ENCODE measurements around the gene CTNNA1. TPM values are rescaled to one million over a fixed set of nuclear protein-coding genes. Genes with fewer than 3 reads are reported as not detected.
A peak's percentile ranks its signal among the peaks of the same experiment; 100 is the strongest.
"Not testable (repeated sequence)": the region's sequence is repeated elsewhere in the genome, so short reads cannot be mapped to it uniquely, and the experiment has no call there.

CTNNA1 gene
- total RNA-seq, 1 experiment from 2014 or later = 401 TPM

- no peak for DNase-seq (ENCODE audit: low spot score)
Observed at GRCh38 chr5:138724470-138725146, 28.6 kb upstream of the CTNNA1 start.

GRCh38 chr5:138725153-138725817 lies 27.9 kb upstream of the CTNNA1 start:
- peak; percentile 37 for DNase-seq (ENCODE audit: low spot score)

GRCh38 chr5:138725818-138726416 lies 27.3 kb upstream of the CTNNA1 start:
- DNase-seq (ENCODE audit: low spot score) = no peak

DNA sequence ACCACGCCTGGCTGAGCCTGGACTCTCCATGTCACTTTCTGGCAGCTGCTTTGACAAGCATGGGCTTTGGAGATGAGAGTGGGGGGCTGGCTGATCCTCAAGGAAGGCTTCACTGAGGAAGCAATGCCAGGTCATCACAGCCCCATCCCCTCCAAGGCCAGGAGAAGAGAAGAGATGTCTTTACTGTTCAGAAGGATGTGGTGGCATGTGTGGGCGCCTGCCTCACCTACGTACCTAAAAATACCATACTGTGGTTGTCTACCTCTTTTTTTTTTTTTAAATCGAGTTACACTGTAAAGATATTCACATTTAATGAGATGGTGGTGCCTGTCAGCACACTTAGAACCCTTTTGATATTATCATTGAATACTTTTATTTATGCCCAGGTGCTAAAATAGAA lies 26.4 kb upstream of the CTNNA1 start:
- DNase-seq (ENCODE audit: low spot score) = no peak

DNA sequence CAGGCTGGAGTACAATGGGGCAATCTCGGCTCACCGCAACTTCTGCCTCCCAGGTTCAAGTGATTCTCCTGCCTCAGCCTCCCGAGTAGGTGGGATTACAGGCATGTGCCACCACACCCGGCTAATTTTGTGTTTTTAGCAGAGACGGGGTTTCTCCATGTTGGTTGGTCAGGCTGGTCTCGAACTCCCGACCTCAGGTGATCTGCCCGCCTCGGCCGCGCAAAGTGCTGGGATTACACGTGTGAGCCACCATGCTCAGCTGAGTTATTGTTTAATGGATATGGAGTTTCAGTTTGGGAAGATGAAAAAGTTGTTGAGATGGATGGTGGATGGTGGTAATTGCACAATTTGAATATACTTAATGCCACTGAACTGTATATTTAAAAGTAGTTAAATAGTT lies 22.7 kb upstream of the CTNNA1 start:
- not testable (repeated sequence) for DNase-seq (ENCODE audit: low spot score)

- DNase-seq (ENCODE audit: low spot score) = no peak
Observed at GRCh38 chr5:138732466-138732865, 20.8 kb upstream of the CTNNA1 start.

DNA sequence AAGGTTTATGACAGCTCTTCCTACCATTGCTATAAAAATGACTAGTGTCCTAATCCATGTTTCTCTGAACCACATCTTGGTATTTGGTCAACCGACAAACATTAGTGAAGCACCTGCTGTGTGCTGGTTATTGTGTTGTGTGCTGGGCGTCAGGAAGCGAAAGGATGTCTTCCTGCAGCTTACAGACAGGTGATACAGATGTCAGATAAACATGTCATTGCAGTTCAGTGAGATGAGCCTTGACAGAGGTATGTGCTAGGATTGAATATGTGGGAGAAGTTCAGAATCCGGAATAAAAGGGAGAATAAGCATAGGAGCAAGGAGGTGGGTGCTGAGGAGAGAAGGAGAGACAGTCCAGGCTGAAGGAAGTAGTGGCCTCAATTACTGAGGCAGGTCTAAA lies 20.3 kb upstream of the CTNNA1 start:
- no peak for DNase-seq (ENCODE audit: low spot score)

DNA sequence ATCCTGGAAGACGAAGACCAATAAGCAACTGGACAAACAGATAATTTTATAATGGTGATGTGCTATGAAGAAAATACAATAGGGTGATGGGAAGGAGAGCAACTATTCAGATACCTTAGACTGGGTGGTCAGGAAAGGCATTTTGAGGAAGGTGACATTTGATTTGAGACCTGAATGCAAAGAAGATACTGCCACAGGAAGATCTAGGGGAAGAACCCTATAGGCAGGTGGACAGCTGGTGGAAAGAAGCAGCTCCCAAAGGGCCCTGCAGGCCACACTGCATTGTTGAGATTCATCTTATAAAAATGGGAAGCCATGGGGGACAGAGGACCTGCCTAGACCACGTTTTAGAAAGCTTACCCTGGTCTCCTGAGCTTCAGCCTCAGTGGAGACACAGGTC lies 19.7 kb upstream of the CTNNA1 start:
- DNase-seq (ENCODE audit: low spot score) = no peak

DNA sequence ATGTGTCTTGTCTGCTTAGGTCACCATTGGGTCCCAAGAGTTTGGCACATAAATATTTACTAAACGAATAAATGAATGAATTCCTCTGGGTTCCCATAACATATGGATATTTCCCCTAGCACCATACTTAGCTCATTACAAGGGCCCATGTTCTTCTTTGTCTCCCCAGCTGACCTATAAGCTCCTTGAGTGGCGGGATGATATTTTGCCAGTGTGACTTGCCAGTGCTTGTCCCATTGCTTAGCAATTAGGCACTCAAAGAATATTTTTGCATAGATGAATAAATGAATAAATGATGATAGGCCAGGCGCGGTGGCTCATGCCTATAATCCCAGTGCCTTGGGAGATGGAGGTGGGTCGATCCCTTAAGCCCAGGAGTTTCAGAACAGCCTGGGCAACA lies 16.9 kb upstream of the CTNNA1 start:
- DNase-seq (ENCODE audit: low spot score) = no peak

- no peak for DNase-seq (ENCODE audit: low spot score)
Observed at GRCh38 chr5:138737494-138738265, 15.5 kb upstream of the CTNNA1 start.

GRCh38 chr5:138738399-138738798 lies 14.8 kb upstream of the CTNNA1 start:
- no peak for DNase-seq (ENCODE audit: low spot score)

DNA sequence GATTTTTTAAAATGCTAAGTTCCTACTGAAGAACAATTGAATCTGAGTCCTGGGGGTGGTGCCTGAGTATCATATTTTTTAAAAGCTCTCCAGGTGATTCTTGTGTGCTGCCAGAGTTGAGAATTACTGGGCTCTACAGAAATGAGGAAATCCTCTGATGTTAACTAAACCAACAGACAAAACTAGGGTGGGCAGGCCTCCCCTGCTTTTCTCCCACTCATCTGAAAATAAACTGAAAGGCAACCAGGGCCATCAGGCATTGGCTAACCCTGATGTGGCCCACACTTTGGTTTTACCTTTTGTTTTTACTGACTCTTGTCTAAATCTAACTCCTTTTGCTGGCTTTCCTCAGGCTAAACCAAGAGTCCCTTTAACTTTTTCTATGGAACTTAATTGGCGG lies 13.3 kb upstream of the CTNNA1 start:
- DNase-seq (ENCODE audit: low spot score) = no peak

DNA sequence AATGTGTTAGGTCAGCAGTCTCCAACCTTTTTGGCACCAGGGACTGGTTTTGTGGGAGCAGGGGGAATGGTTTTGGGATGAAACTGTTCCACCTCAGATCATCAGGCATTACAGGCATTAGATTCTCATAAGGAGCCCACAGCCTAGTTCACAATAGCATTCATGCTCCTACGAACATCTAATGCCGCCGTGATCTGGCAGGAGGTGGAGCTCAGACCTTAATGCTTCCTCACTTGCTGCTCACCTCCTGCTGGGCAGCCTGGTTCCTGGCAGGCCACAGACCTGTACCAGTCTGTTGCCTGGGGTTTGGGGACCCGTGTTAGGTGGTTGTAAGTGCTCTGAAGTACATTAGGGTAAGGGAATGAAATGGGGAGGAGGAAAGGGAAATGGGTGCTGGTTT lies 9.7 kb upstream of the CTNNA1 start:
- no peak for DNase-seq (ENCODE audit: low spot score)

DNA sequence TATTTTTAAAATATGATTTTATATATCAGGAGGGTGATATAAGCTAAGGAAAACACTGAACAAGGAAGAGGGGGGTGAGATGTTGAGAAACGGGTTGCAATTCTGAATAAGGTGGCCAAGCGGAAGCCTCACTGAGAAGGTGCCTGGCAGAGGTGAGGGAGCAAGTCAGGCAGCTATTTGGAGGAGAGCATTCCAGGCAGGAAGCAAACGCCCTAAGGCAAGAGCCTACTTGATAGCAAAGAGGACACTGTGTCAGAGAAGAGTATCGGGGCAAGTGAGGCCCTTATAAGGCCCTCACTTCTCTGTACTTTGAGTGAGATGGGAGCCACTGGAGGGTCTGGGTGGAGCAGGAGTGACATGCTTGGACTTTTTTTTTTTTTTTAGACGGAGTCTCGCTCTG lies 8.0 kb upstream of the CTNNA1 start:
- no peak for DNase-seq (ENCODE audit: low spot score)

GRCh38 chr5:138748630-138749081 lies 4.6 kb upstream of the CTNNA1 start:
- DNase-seq (ENCODE audit: low spot score) = peak; percentile 37

- not testable (repeated sequence) for DNase-seq (ENCODE audit: low spot score)
Observed at GRCh38 chr5:138751344-138751743, 1.9 kb upstream of the CTNNA1 start.

GRCh38 chr5:138752341-138752950 lies 779 bp upstream of the CTNNA1 start:
- no peak for DNase-seq (ENCODE audit: low spot score)

- peak; percentile 83 for DNase-seq (ENCODE audit: low spot score)
Observed at GRCh38 chr5:138753794-138754698, 821 bp downstream of the CTNNA1 start.

- DNase-seq (ENCODE audit: low spot score) = peak; percentile 73
Observed at GRCh38 chr5:138754699-138755057, 1.5 kb downstream of the CTNNA1 start.

- DNase-seq (ENCODE audit: low spot score) = no peak
Observed at GRCh38 chr5:138755084-138755748, 2.0 kb downstream of the CTNNA1 start.
